ENCODE measurements around the gene SPATA31C2. TPM values are rescaled to one million over a fixed set of nuclear protein-coding genes. Genes with fewer than 3 reads are reported as not detected.

Gene SPATA31C2
- total RNA-seq, 1 experiment from 2014 or later = 0.04 TPM

GRCh38 chr9:88179062-88179521 is 40.8 kb upstream of the SPATA31C2 start:
- Mint-ChIP-seq H3K9me3 (peaks cover 9% of the 10 kb centered on the region), H3K27ac (no peak overlapping the region), H3K27me3 (ENCODE audit: low read depth) (peaks cover 5% of the 10 kb centered on the region; the same call in 1 of the 2 replicates), H3K36me3 (no peaks in the 10 kb centered on the region), H3K4me3 (no peak overlapping the region), H3K4me1 (peaks cover 19% of the 10 kb centered on the region)
- ChIA-PET CTCF (no interaction called here), POLR2A (no interaction called here)
- ATAC-seq (no peak), DNase-seq (ENCODE audit: low spot score) (no peak)
- no peak for TF ChIP-seq CDX4 (CRISPR knock-in tag; IDR thresholded peaks at IDR 0.05; ENCODE audit: borderline replicate concordance)
- TF ChIP-seq PRRX2 (CRISPR knock-in tag; IDR thresholded peaks at IDR 0.05) = no peak
- TF ChIP-seq TEAD4 (CRISPR knock-in tag; IDR thresholded peaks at IDR 0.05) = no peak
- TF ChIP-seq ZNF425 (CRISPR knock-in tag; conservative IDR thresholded peaks at IDR 0.05) = no peak

GRCh38 chr9:88178641-88179040 is 40.4 kb upstream of the SPATA31C2 start:
- TF ChIP-seq GTF2I (CRISPR knock-in tag; conservative IDR thresholded peaks at IDR 0.05) (no peak), TP53 (CRISPR knock-in tag; IDR thresholded peaks at IDR 0.05) (no peak), EMX1 (CRISPR knock-in tag; IDR thresholded peaks at IDR 0.05) (no peak)
- Mint-ChIP-seq H3K36me3 (no peaks in the 10 kb centered on the region), H3K4me3 (no peak overlapping the region), H3K4me1 (peaks cover 19% of the 10 kb centered on the region), H3K27me3 (ENCODE audit: low read depth) (peaks cover 5% of the 10 kb centered on the region; the same call in 1 of the 2 replicates), H3K9me3 (peaks cover 9% of the 10 kb centered on the region), H3K27ac (no peak overlapping the region)
- ChIA-PET POLR2A (no interaction called here), CTCF (no interaction called here)
- no peak for ATAC-seq
- no peak for DNase-seq (ENCODE audit: low spot score)

- ATAC-seq (no peak), DNase-seq (ENCODE audit: low spot score) (no peak)
- TF ChIP-seq ATF6 (CRISPR knock-in tag; IDR thresholded peaks at IDR 0.05) (no peak), HMGXB4 (CRISPR knock-in tag; IDR thresholded peaks at IDR 0.05) (no peak), RELA (CRISPR knock-in tag; IDR thresholded peaks at IDR 0.05; ENCODE audit: borderline replicate concordance) (no peak), ZNF416 (CRISPR knock-in tag; IDR thresholded peaks at IDR 0.05) (no peak), PREB (CRISPR knock-in tag; IDR thresholded peaks at IDR 0.05; ENCODE audit: borderline replicate concordance) (no peak), ATF1 (CRISPR knock-in tag; IDR thresholded peaks at IDR 0.05) (no peak)
- peaks cover 19% of the 10 kb centered on the region for H3K4me1 Mint-ChIP-seq
- H3K9me3 Mint-ChIP-seq = peaks cover 9% of the 10 kb centered on the region
- POLR2A ChIA-PET = no interaction called here
- CTCF ChIA-PET = interaction anchor here (1.0 kb wide), 1 partner anchor 355 kb away, joined by 3 read pairs; no protein-coding TSS in a partner anchor
- no peak overlapping the region for H3K27ac Mint-ChIP-seq
- H3K36me3 Mint-ChIP-seq = no peaks in the 10 kb centered on the region
- H3K27me3 Mint-ChIP-seq (ENCODE audit: low read depth) = peaks cover 5% of the 10 kb centered on the region; the same call in 1 of the 2 replicates
- H3K4me3 Mint-ChIP-seq = no peak overlapping the region
These were observed 39.1 kb upstream of the SPATA31C2 start for GRCh38 chr9:88177371-88177770.

Measured in WTC11 (cell line).